Glutamatergic neuron (in vitro differentiated cells): ENCODE results near the gene SMAD6. TPM values are rescaled to one million over a fixed set of nuclear protein-coding genes. Genes with fewer than 3 reads are reported as not detected.

Source experiments
- DNase-seq: peaks from one replicate; pipeline ENCODE4 v3.0.0; 2022
- H3K27ac Mint-ChIP-seq: one replicate; pipeline ENCODE4 v1.8.0; 2020; ENCODE audit warnings: mild to moderate bottlenecking, mixed read lengths, inconsistent platforms; ENCODE audit not compliant: unreplicated experiment
- H3K27me3 Mint-ChIP-seq: one replicate; pipeline ENCODE4 v1.8.0; 2020; ENCODE audit warnings: mild to moderate bottlenecking, moderate library complexity, mixed read lengths, inconsistent platforms; ENCODE audit not compliant: unreplicated experiment
- H3K36me3 Mint-ChIP-seq: one replicate; pipeline ENCODE4 v1.8.0; 2020; ENCODE audit warnings: mild to moderate bottlenecking, mixed read lengths, inconsistent platforms; ENCODE audit not compliant: unreplicated experiment
- H3K4me1 Mint-ChIP-seq: one replicate; pipeline ENCODE4 v1.8.0; 2020; ENCODE audit warnings: mild to moderate bottlenecking, low read depth, mixed read lengths, inconsistent platforms; ENCODE audit not compliant: unreplicated experiment
- H3K4me3 Mint-ChIP-seq: one replicate; pipeline ENCODE4 v1.8.0; 2020; ENCODE audit warnings: mild to moderate bottlenecking, mixed read lengths, inconsistent platforms; ENCODE audit not compliant: unreplicated experiment
- H3K9me3 Mint-ChIP-seq: one replicate; pipeline ENCODE4 v1.8.0; 2020; ENCODE audit warnings: mild to moderate bottlenecking, moderate library complexity, mixed read lengths, inconsistent platforms; ENCODE audit not compliant: unreplicated experiment
- CTCF ChIP-seq: fragments of 200-600 bp; sonication (generic); IDR thresholded peaks from one replicate; pipeline ENCODE4 v1.5.0; 2021; ENCODE audit not compliant: partially characterized antibody, unreplicated experiment
- total RNA-seq: library from RNA; stranded (reverse); fragmentation: NEBNext Ultra II Directional; extraction: Animal tissue kit (Norgen Biotek cat#: 25700); gene quantifications from one replicate; pipeline ENCODE4 v1.2.1, GENCODE V29; 2021; ENCODE audit not compliant: unreplicated experiment

The SMAD6 gene
- total RNA-seq, 1 donor from 2014 or later, result 0.83 TPM

GRCh38 chr15:66658855-66659254 is 43.2 kb upstream of the SMAD6 start:
- no peak overlapping the region for H3K27ac Mint-ChIP-seq
- peaks cover 2% of the 10 kb centered on the region for H3K9me3 Mint-ChIP-seq
- no peak for DNase-seq
- no peak for TF ChIP-seq CTCF
- H3K27me3 Mint-ChIP-seq, result peaks cover 8% of the 10 kb centered on the region
- H3K4me1 Mint-ChIP-seq, result no peaks in the 10 kb centered on the region
- peaks cover 3% of the 10 kb centered on the region for H3K36me3 Mint-ChIP-seq
- no peak overlapping the region for H3K4me3 Mint-ChIP-seq

- TF ChIP-seq CTCF, result no peak
- Mint-ChIP-seq H3K4me3 (no peak overlapping the region), H3K27me3 (peaks cover 5% of the 10 kb centered on the region), H3K36me3 (no peaks in the 10 kb centered on the region), H3K27ac (no peak overlapping the region), H3K9me3 (peaks cover 2% of the 10 kb centered on the region), H3K4me1 (no peaks in the 10 kb centered on the region)
- DNase-seq, result no peak
Measured at GRCh38 chr15:66659384-66659783, 42.7 kb upstream of the SMAD6 start.

GRCh38 chr15:66661432-66662096 is 40.5 kb upstream of the SMAD6 start:
- no peak for TF ChIP-seq CTCF
- H3K9me3 Mint-ChIP-seq, result no peaks in the 10 kb centered on the region
- H3K4me1 Mint-ChIP-seq, result no peaks in the 10 kb centered on the region
- H3K4me3 Mint-ChIP-seq, result no peak overlapping the region
- no peak overlapping the region for H3K27ac Mint-ChIP-seq
- H3K36me3 Mint-ChIP-seq, result no peaks in the 10 kb centered on the region
- DNase-seq, result no peak
- H3K27me3 Mint-ChIP-seq, result no peaks in the 10 kb centered on the region

GRCh38 chr15:66662522-66662921 is 39.5 kb upstream of the SMAD6 start:
- Mint-ChIP-seq H3K27me3 (no peaks in the 10 kb centered on the region), H3K9me3 (peaks cover 1% of the 10 kb centered on the region), H3K4me1 (no peaks in the 10 kb centered on the region), H3K4me3 (no peak overlapping the region), H3K36me3 (no peaks in the 10 kb centered on the region), H3K27ac (no peak overlapping the region)
- no peak for TF ChIP-seq CTCF
- no peak for DNase-seq

- H3K27ac Mint-ChIP-seq, result no peak overlapping the region
- no peak for TF ChIP-seq CTCF
- no peak for DNase-seq
Measured at GRCh38 chr15:66663664-66664063, 38.4 kb upstream of the SMAD6 start.

More at GRCh38 chr15:66663664-66664063, 38.4 kb upstream of the SMAD6 start:
- peaks cover 5% of the 10 kb centered on the region for H3K36me3 Mint-ChIP-seq
- peaks cover 2% of the 10 kb centered on the region for H3K9me3 Mint-ChIP-seq
- no peak overlapping the region for H3K4me3 Mint-ChIP-seq
- H3K27me3 Mint-ChIP-seq, result no peaks in the 10 kb centered on the region
- no peaks in the 10 kb centered on the region for H3K4me1 Mint-ChIP-seq
